GM21576 (cell line): ENCODE data around the gene RPUSD3.
"Not testable (repeated sequence)": the region's sequence is repeated elsewhere in the genome, so short reads cannot be mapped to it uniquely, and the experiment has no call there.

Experiments used
- ATAC-seq: cut with Tn5 transposase; IDR thresholded peaks from one replicate; pipeline ENCODE4 v1.9.1; 2021; ENCODE audit warnings: mild to moderate bottlenecking, moderate library complexity; ENCODE audit not compliant: unreplicated experiment

RPUSD3 gene

GRCh38 chr3:9866639-9867038, 22.8 kb upstream of the RPUSD3 start:
- no peak for ATAC-seq

GRCh38 chr3:9865125-9865637, 21.4 kb upstream of the RPUSD3 start:
- not testable (repeated sequence) for ATAC-seq

GRCh38 chr3:9864200-9864927, 20.6 kb upstream of the RPUSD3 start:
- no peak for ATAC-seq

GRCh38 chr3:9863058-9863772, 19.4 kb upstream of the RPUSD3 start:
- ATAC-seq, result no peak

GRCh38 chr3:9862391-9863057, 18.7 kb upstream of the RPUSD3 start:
- ATAC-seq, result no peak

- no peak for ATAC-seq
These were observed 17.9 kb upstream of the RPUSD3 start for GRCh38 chr3:9861626-9862130.

GRCh38 chr3:9861201-9861600, 17.4 kb upstream of the RPUSD3 start:
- ATAC-seq, result no peak

- ATAC-seq, result no peak
These were observed 15.8 kb upstream of the RPUSD3 start for GRCh38 chr3:9859530-9860025.

GRCh38 chr3:9855594-9855993, 11.8 kb upstream of the RPUSD3 start:
- no peak for ATAC-seq

- ATAC-seq, result not testable (repeated sequence)
These were observed 10.6 kb upstream of the RPUSD3 start for GRCh38 chr3:9854291-9854940.

- no peak for ATAC-seq
These were observed 8.7 kb upstream of the RPUSD3 start for GRCh38 chr3:9852528-9852927.

- not testable (repeated sequence) for ATAC-seq
These were observed 8.1 kb upstream of the RPUSD3 start for GRCh38 chr3:9851926-9852325.

GRCh38 chr3:9851383-9851782, 7.6 kb upstream of the RPUSD3 start:
- ATAC-seq, result not testable (repeated sequence)

- not testable (repeated sequence) for ATAC-seq
These were observed 5.1 kb upstream of the RPUSD3 start for GRCh38 chr3:9848860-9849259.

- ATAC-seq, result not testable (repeated sequence)
These were observed 4.1 kb upstream of the RPUSD3 start for GRCh38 chr3:9847870-9848269.

- no peak for ATAC-seq
These were observed 3.2 kb upstream of the RPUSD3 start for GRCh38 chr3:9846931-9847488.

- no peak for ATAC-seq
These were observed 2.4 kb upstream of the RPUSD3 start for GRCh38 chr3:9846231-9846630.

GRCh38 chr3:9841015-9841414, 2.8 kb downstream of the RPUSD3 start:
- no peak for ATAC-seq

- no peak for ATAC-seq
These were observed 5.0 kb downstream of the RPUSD3 start for GRCh38 chr3:9838856-9839255.
